NOMO-1 (cell line): ENCODE results near the gene MYG1.
A peak's percentile ranks its signal among the peaks of the same experiment; 100 is the strongest.

Source experiments
- DNase-seq, 2 experiments: peaks; one replicate each; lab custom pipeline; 2025; ENCODE audit not compliant: unreplicated experiment in 2 of 2; lab: John Stamatoyannopoulos, UW

MYG1 gene

GRCh38 chr12:53299454-53300180 lies at the start of gene MYG1:
Gene MYG1, plus strand, starts transcription at chr12:53299695. Its CDS starts 43 bp downstream, at chr12:53299738.
- peak; percentile 74 to 86 for DNase-seq

- DNase-seq: peak; percentile 63 to 78
These were observed 47.8 kb upstream of the MYG1 start for GRCh38 chr12:53251477-53252348.

- no peak for DNase-seq
These were observed 47.1 kb upstream of the MYG1 start for GRCh38 chr12:53252349-53252916.

GRCh38 chr12:53253298-53253697 lies 46.2 kb upstream of the MYG1 start:
- no peak for DNase-seq

GRCh38 chr12:53254816-53255545 lies 44.5 kb upstream of the MYG1 start:
- DNase-seq: no peak

GRCh38 chr12:53255996-53256395 lies 43.5 kb upstream of the MYG1 start:
- DNase-seq: peak; percentile 92 to 97

- no peak for DNase-seq
These were observed 40.7 kb upstream of the MYG1 start for GRCh38 chr12:53258541-53259539.

GRCh38 chr12:53259891-53260290 lies 39.6 kb upstream of the MYG1 start:
- no peak for DNase-seq

GRCh38 chr12:53265783-53266182 lies 33.7 kb upstream of the MYG1 start:
- no peak for DNase-seq

- DNase-seq: peak; percentile 55 to 70
These were observed 32.0 kb upstream of the MYG1 start for GRCh38 chr12:53267306-53267998.

GRCh38 chr12:53267999-53268629 lies 31.4 kb upstream of the MYG1 start, which contains the start of gene ESPL1:
Gene ESPL1, plus strand, starts transcription at chr12:53268299. Its CDS starts 468 bp downstream, at chr12:53268767.
- peak; percentile 76 to 82 for DNase-seq

- no peak for DNase-seq
These were observed 30.6 kb upstream of the MYG1 start for GRCh38 chr12:53268630-53269562.

- no peak for DNase-seq
These were observed 25.1 kb upstream of the MYG1 start for GRCh38 chr12:53274445-53274844.

GRCh38 chr12:53276511-53276910 lies 23.0 kb upstream of the MYG1 start:
- DNase-seq: no peak

- no peak for DNase-seq
These were observed 21.5 kb upstream of the MYG1 start for GRCh38 chr12:53277981-53278380.

GRCh38 chr12:53279283-53279869 lies 20.1 kb upstream of the MYG1 start:
- no peak for DNase-seq

- DNase-seq: no peak
These were observed 19.5 kb upstream of the MYG1 start for GRCh38 chr12:53279888-53280498.
